ENCODE results near the gene RPS13. TPM values are rescaled to one million over a fixed set of nuclear protein-coding genes. Genes with fewer than 3 reads are reported as not detected.

RPS13 gene
- total and polyA plus RNA-seq, 9 of the 15 experiments (the other 6 are each of a cell fraction or from before 2014, with no cell fraction given) = 1,267 to 3,714 (median 1,762) TPM

DNA sequence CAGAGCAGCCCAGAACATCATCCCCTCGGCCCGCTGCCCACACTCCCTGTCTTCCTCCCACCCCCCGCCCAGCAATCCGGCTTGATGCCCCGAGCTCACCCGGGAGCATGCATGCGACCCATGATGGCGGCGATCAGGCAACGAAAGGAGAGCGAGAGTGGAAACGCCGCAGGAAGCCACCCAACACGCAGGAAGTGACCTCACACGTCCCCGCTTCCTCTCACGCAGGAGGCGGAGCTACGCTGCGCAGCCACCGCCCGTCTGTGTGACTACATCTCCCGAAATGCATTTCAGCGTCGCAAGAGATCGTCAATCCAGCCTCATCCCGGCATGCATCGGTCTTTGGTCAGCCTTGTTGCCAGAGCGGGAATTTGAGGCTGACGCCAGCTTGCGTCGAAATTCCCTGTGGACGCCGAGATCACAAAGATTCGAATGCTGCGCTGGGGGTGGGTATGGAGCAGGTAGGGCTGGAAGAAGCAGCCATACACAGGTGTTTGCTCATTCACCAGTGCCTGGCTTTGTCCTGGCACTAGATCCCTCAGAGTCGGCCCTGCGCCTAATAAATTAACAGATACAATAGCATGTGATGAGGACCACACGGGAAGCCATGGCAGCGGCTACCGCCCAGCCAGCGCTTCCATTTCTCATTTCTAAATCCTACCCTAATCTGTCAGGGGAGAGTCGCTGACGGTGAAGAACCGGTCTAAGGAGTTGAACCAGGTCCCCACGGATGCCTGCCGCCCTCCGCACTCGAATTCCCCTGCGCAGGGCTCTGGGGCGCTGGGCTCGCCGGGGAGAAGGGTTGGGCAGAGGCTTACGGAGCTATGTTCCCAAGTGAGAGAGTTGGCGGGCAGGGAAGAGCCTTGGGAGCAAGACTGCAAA is at the start of gene RPS13 (continued):
- TF ChIP-seq ZNF212 (CRISPR knock-in tag; IDR thresholded peaks at IDR 0.05) (no peak), HNRNPUL1 (IDR thresholded peaks at IDR 0.05; ENCODE audit: low read length) (no peak), GABPB2 (CRISPR knock-in tag; conservative IDR thresholded peaks at IDR 0.05) (no peak), MCM5 (IDR thresholded peaks at IDR 0.05; ENCODE audit: low read depth) (no peak), JUN (IDR thresholded peaks at IDR 0.05; ENCODE audit: borderline replicate concordance, low read depth, low read length) (peak; percentile 79; the same call in 1 of the 2 replicates), JUN (CRISPR knock-in tag; IDR thresholded peaks at IDR 0.05; ENCODE audit: borderline replicate concordance) (peak; percentile 97), ZNF124 (CRISPR knock-in tag; IDR thresholded peaks at IDR 0.05) (no peak), ZNF274 (IDR thresholded peaks at IDR 0.05; ENCODE audit: borderline replicate concordance, low read depth, low read length) (no peak), RBM39 (optimal IDR thresholded peaks at IDR 0.05; ENCODE audit: low read depth, low read length) (no peak), FOS (IDR thresholded peaks at IDR 0.05; ENCODE audit: extremely low read depth, insufficient read length) (no peak), MXI1 (IDR thresholded peaks at IDR 0.05; ENCODE audit: low read depth, low read length) (peak; percentile 72), TBP (optimal IDR thresholded peaks at IDR 0.05; ENCODE audit: low read depth, low read length) (peak; percentile 98), C11orf30 (IDR thresholded peaks at IDR 0.05; ENCODE audit: low read depth) (peak; percentile 68), SAFB2 (IDR thresholded peaks at IDR 0.05; ENCODE audit: borderline replicate concordance, low read depth, low read length, severe bottlenecking) (no peak)
- TF ChIP-seq, protein P1, sequence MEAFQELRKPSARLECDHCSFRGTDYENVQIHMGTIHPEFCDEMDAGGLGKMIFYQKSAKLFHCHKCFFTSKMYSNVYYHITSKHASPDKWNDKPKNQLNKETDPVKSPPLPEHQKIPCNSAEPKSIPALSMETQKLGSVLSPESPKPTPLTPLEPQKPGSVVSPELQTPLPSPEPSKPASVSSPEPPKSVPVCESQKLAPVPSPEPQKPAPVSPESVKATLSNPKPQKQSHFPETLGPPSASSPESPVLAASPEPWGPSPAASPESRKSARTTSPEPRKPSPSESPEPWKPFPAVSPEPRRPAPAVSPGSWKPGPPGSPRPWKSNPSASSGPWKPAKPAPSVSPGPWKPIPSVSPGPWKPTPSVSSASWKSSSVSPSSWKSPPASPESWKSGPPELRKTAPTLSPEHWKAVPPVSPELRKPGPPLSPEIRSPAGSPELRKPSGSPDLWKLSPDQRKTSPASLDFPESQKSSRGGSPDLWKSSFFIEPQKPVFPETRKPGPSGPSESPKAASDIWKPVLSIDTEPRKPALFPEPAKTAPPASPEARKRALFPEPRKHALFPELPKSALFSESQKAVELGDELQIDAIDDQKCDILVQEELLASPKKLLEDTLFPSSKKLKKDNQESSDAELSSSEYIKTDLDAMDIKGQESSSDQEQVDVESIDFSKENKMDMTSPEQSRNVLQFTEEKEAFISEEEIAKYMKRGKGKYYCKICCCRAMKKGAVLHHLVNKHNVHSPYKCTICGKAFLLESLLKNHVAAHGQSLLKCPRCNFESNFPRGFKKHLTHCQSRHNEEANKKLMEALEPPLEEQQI (IDR thresholded peaks at IDR 0.05) = no peak
- TF ChIP-seq, protein P2, sequence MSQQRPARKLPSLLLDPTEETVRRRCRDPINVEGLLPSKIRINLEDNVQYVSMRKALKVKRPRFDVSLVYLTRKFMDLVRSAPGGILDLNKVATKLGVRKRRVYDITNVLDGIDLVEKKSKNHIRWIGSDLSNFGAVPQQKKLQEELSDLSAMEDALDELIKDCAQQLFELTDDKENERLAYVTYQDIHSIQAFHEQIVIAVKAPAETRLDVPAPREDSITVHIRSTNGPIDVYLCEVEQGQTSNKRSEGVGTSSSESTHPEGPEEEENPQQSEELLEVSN (IDR thresholded peaks at IDR 0.05; ENCODE audit: borderline replicate concordance in 1 of 2, extremely low read depth in 1 of 2, insufficient read depth in 1 of 2, insufficient read length in 1 of 2, low read depth in 1 of 2, low read length in 1 of 2, poor library complexity in 1 of 2, severe bottlenecking in 1 of 2) = peak; percentile 99
- TF ChIP-seq, protein P3, sequence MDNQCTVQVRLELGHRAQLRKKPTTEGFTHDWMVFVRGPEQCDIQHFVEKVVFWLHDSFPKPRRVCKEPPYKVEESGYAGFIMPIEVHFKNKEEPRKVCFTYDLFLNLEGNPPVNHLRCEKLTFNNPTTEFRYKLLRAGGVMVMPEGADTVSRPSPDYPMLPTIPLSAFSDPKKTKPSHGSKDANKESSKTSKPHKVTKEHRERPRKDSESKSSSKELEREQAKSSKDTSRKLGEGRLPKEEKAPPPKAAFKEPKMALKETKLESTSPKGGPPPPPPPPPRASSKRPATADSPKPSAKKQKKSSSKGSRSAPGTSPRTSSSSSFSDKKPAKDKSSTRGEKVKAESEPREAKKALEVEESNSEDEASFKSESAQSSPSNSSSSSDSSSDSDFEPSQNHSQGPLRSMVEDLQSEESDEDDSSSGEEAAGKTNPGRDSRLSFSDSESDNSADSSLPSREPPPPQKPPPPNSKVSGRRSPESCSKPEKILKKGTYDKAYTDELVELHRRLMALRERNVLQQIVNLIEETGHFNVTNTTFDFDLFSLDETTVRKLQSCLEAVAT (IDR thresholded peaks at IDR 0.05) = peak in 1 of 2 experiments; percentile 17; a peak in 1 of 4 replicates
- TF ChIP-seq, protein P4, sequence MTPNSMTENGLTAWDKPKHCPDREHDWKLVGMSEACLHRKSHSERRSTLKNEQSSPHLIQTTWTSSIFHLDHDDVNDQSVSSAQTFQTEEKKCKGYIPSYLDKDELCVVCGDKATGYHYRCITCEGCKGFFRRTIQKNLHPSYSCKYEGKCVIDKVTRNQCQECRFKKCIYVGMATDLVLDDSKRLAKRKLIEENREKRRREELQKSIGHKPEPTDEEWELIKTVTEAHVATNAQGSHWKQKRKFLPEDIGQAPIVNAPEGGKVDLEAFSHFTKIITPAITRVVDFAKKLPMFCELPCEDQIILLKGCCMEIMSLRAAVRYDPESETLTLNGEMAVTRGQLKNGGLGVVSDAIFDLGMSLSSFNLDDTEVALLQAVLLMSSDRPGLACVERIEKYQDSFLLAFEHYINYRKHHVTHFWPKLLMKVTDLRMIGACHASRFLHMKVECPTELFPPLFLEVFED (CRISPR knock-in tag; conservative IDR thresholded peaks at IDR 0.05) = no peak
- TF ChIP-seq, protein P5, sequence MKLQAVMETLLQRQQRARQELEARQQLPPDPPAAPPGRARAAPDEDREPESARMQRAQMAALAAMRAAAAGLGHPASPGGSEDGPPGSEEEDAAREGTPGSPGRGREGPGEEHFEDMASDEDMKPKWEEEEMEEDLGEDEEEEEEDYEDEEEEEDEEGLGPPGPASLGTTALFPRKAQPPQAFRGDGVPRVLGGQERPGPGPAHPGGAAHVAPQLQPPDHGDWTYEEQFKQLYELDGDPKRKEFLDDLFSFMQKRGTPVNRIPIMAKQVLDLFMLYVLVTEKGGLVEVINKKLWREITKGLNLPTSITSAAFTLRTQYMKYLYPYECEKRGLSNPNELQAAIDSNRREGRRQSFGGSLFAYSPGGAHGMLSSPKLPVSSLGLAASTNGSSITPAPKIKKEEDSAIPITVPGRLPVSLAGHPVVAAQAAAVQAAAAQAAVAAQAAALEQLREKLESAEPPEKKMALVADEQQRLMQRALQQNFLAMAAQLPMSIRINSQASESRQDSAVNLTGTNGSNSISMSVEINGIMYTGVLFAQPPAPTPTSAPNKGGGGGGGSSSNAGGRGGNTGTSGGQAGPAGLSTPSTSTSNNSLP (IDR thresholded peaks at IDR 0.05; ENCODE audit: borderline replicate concordance, low read depth, low read length) = peak; percentile 56; the same call in 1 of the 2 replicates
